Bronchial epithelial cell (primary cell): ENCODE data around the gene DYRK3. TPM values are rescaled to one million over a fixed set of nuclear protein-coding genes. Genes with fewer than 3 reads are reported as not detected.
A peak's percentile ranks its signal among the peaks of the same experiment; 100 is the strongest.

Source experiments
- DNase-seq: peaks from one replicate; pipeline ENCODE4 v3.0.0-alpha.2; 2010; ENCODE audit warnings: low read depth
- FAIRE-seq: peaks from 2 replicates; lab custom pipeline; 2011; peaks lifted over from hg19 to GRCh38; lab: Jason Lieb, UNC
- H3K27me3 ChIP-seq: 2 replicates; pipeline ENCODE4 v1.5.1; 2011; ENCODE audit warnings: low read length; ENCODE audit not compliant: control insufficient read depth, insufficient read depth
- H3K36me3 ChIP-seq: 2 replicates; pipeline ENCODE4 v1.5.1; 2011; ENCODE audit warnings: low read length; ENCODE audit not compliant: control insufficient read depth, insufficient read depth
- H3K4me3 ChIP-seq: 2 replicates; pipeline ENCODE4 v1.5.1; 2011; ENCODE audit warnings: mild to moderate bottlenecking, low read depth, low read length, control low read depth
- CTCF ChIP-seq: IDR thresholded peaks from 2 replicates; pipeline ENCODE4 v1.5.1; 2011; ENCODE audit warnings: mild to moderate bottlenecking, moderate library complexity, low read length, control low read depth, inconsistent platforms; ENCODE audit not compliant: insufficient read depth, severe bottlenecking
- total RNA-seq: library from RNA; depleted of rRNA; stranded (reverse); fragments of >200 nt; gene quantifications from 2 replicates; pipeline ENCODE4 v1.2.1, GENCODE V29; 2014

DYRK3 gene
- total RNA-seq, 1 donor from 2014 or later, result 58.2 TPM

- TF ChIP-seq CTCF, result no peak
- FAIRE-seq, result no peak
- H3K4me3 ChIP-seq, result no peak overlapping the region
- no peaks in the 10 kb centered on the region for H3K27me3 ChIP-seq
- H3K36me3 ChIP-seq, result no peaks in the 10 kb centered on the region
- DNase-seq, result no peak
Measured at GRCh38 chr1:206681359-206681758, 46.0 kb downstream of the DYRK3 start.

GRCh38 chr1:206682111-206682510 lies 46.8 kb downstream of the DYRK3 start:
- FAIRE-seq (no peak), DNase-seq (no peak)
- H3K27me3 ChIP-seq, result no peaks in the 10 kb centered on the region
- no peak overlapping the region for H3K4me3 ChIP-seq
- no peaks in the 10 kb centered on the region for H3K36me3 ChIP-seq
- no peak for TF ChIP-seq CTCF

GRCh38 chr1:206683313-206683712 lies 48.0 kb downstream of the DYRK3 start:
- FAIRE-seq, result no peak
- no peak for TF ChIP-seq CTCF
- no peaks in the 10 kb centered on the region for H3K27me3 ChIP-seq
- DNase-seq, result no peak
- H3K4me3 ChIP-seq, result no peak overlapping the region
- no peaks in the 10 kb centered on the region for H3K36me3 ChIP-seq

- H3K27me3 ChIP-seq, result no peaks in the 10 kb centered on the region
- DNase-seq (no peak), FAIRE-seq (no peak)
- TF ChIP-seq CTCF, result no peak
- no peaks in the 10 kb centered on the region for H3K36me3 ChIP-seq
- H3K4me3 ChIP-seq, result no peak overlapping the region
Measured at GRCh38 chr1:206684003-206684402, 48.7 kb downstream of the DYRK3 start.

GRCh38 chr1:206684478-206685333 lies 49.4 kb downstream of the DYRK3 start, which contains the start of gene MAPKAPK2:
Gene MAPKAPK2 (plus strand): TSS chr1:206684905. CDS start chr1:206685230, 325 bp downstream.
- H3K36me3 ChIP-seq, result no peaks in the 10 kb centered on the region
- peak within 1 kb of the TSS; percentile 64 for H3K4me3 ChIP-seq
- FAIRE-seq (no peak), DNase-seq (no peak)
- no peak for TF ChIP-seq CTCF
- H3K27me3 ChIP-seq, result no peaks in the 10 kb centered on the region
